Fibroblast of mammary gland (primary cell): ENCODE results near the gene SLC8A2.
"Not testable (repeated sequence)": the region's sequence is repeated elsewhere in the genome, so short reads cannot be mapped to it uniquely, and the experiment has no call there.

Source experiments
- DNase-seq: peaks from one replicate; pipeline ENCODE4 v3.0.0-alpha.2; 2010; ENCODE audit warnings: low read depth
- H3K4me3 ChIP-seq: 2 replicates; pipeline ENCODE4 v1.5.1; 2011; ENCODE audit warnings: low read depth, mild to moderate bottlenecking, low read length, moderate library complexity; ENCODE audit not compliant: control insufficient read depth
- CTCF ChIP-seq: conservative IDR thresholded peaks from 2 replicates; pipeline ENCODE4 v1.5.1; 2011; ENCODE audit warnings: low read depth, low read length, inconsistent platforms; ENCODE audit not compliant: control insufficient read depth, insufficient read depth

The SLC8A2 gene

GRCh38 chr19:47390533-47391488 is 80.9 kb downstream of the SLC8A2 start:
- no peak overlapping the region for H3K4me3 ChIP-seq
- no peak for DNase-seq
- no peak for TF ChIP-seq CTCF

GRCh38 chr19:47389150-47389556 is 82.5 kb downstream of the SLC8A2 start:
- no peak overlapping the region for H3K4me3 ChIP-seq
- DNase-seq = no peak
- no peak for TF ChIP-seq CTCF

- H3K4me3 ChIP-seq = not testable (repeated sequence)
Observed at GRCh38 chr19:47388721-47389120, 83.0 kb downstream of the SLC8A2 start.

GRCh38 chr19:47387623-47388022 is 84.1 kb downstream of the SLC8A2 start:
- not testable (repeated sequence) for H3K4me3 ChIP-seq, DNase-seq

More at GRCh38 chr19:47388721-47389120, 83.0 kb downstream of the SLC8A2 start:
- not testable (repeated sequence) for DNase-seq

GRCh38 chr19:47386582-47386981 is 85.1 kb downstream of the SLC8A2 start:
- not testable (repeated sequence) for DNase-seq, H3K4me3 ChIP-seq

- DNase-seq, H3K4me3 ChIP-seq: not testable (repeated sequence)
Observed at GRCh38 chr19:47384533-47384932, 87.2 kb downstream of the SLC8A2 start.

GRCh38 chr19:47383890-47384289 is 87.8 kb downstream of the SLC8A2 start:
- H3K4me3 ChIP-seq, DNase-seq: not testable (repeated sequence)

GRCh38 chr19:47381653-47382279 is 89.9 kb downstream of the SLC8A2 start:
- H3K4me3 ChIP-seq = no peak overlapping the region
- no peak for TF ChIP-seq CTCF
- DNase-seq = no peak

GRCh38 chr19:47381121-47381520 is 90.6 kb downstream of the SLC8A2 start:
- no peak overlapping the region for H3K4me3 ChIP-seq
- DNase-seq = no peak

More at GRCh38 chr19:47381121-47381520, 90.6 kb downstream of the SLC8A2 start:
- TF ChIP-seq CTCF = no peak
